HL-60 (cell line): ENCODE results near the gene MICAL2.

Experiments used
- DNase-seq, 2 experiments: peaks; one replicate each; pipeline ENCODE4 v3.0.0-alpha.2; 2010 to 2020; ENCODE audit warnings: low read depth in 1 of 2, low spot score in 1 of 2
- H3K27ac ChIP-seq: fragments of 250-450 bp; sonication (Bioruptor Pico); replicated peaks from 2 replicates; pipeline ENCODE4 v1.5.1; 2020; ENCODE audit warnings: mild to moderate bottlenecking, moderate library complexity
- H3K27me3 ChIP-seq: fragments of 250-450 bp; sonication (Bioruptor Pico); 2 replicates; pipeline ENCODE4 v1.5.1; 2021; ENCODE audit warnings: mild to moderate bottlenecking, moderate library complexity; ENCODE audit not compliant: insufficient read depth, poor library complexity, severe bottlenecking
- H3K4me3 ChIP-seq: replicated peaks from 2 replicates; pipeline ENCODE4 v1.5.1; 2011; ENCODE audit warnings: mild to moderate bottlenecking, control low read depth, low read length; ENCODE audit not compliant: insufficient read depth
- CTCF ChIP-seq: IDR thresholded peaks from one replicate; pipeline ENCODE4 v1.5.1; 2011; ENCODE audit warnings: low read length, control low read depth, inconsistent platforms; ENCODE audit not compliant: insufficient read depth
- GABPA ChIP-seq: IDR thresholded peaks from 2 replicates; pipeline ENCODE4 v1.6.1; 2012; ENCODE audit warnings: low read depth
- POLR2AphosphoS5 ChIP-seq: IDR thresholded peaks from 2 replicates; pipeline ENCODE4 v1.6.1; 2012; ENCODE audit warnings: low read depth
- SPI1 ChIP-seq: IDR thresholded peaks from 2 replicates; pipeline ENCODE4 v1.6.1; 2012; ENCODE audit warnings: low read depth, mild to moderate bottlenecking, borderline replicate concordance
- TF ChIP-seq, protein P1 (sequence below): IDR thresholded peaks from 2 replicates; pipeline ENCODE4 v1.6.1; 2012; ENCODE audit warnings: low read depth; ENCODE audit not compliant: insufficient replicate concordance

The MICAL2 gene

GRCh38 chr11:12128301-12128751, 17.9 kb downstream of the MICAL2 start:
- Histone ChIP-seq H3K27me3 (no peaks in the 10 kb centered on the region), H3K4me3 (no peak overlapping the region), H3K27ac (peak overlapping the region; percentile 39)
- TF ChIP-seq CTCF (no peak), SPI1 (peak; percentile 31; the same call in 1 of the 2 replicates), POLR2AphosphoS5 (peak; percentile 46; the same call in 1 of the 2 replicates)
- TF ChIP-seq, protein P1, sequence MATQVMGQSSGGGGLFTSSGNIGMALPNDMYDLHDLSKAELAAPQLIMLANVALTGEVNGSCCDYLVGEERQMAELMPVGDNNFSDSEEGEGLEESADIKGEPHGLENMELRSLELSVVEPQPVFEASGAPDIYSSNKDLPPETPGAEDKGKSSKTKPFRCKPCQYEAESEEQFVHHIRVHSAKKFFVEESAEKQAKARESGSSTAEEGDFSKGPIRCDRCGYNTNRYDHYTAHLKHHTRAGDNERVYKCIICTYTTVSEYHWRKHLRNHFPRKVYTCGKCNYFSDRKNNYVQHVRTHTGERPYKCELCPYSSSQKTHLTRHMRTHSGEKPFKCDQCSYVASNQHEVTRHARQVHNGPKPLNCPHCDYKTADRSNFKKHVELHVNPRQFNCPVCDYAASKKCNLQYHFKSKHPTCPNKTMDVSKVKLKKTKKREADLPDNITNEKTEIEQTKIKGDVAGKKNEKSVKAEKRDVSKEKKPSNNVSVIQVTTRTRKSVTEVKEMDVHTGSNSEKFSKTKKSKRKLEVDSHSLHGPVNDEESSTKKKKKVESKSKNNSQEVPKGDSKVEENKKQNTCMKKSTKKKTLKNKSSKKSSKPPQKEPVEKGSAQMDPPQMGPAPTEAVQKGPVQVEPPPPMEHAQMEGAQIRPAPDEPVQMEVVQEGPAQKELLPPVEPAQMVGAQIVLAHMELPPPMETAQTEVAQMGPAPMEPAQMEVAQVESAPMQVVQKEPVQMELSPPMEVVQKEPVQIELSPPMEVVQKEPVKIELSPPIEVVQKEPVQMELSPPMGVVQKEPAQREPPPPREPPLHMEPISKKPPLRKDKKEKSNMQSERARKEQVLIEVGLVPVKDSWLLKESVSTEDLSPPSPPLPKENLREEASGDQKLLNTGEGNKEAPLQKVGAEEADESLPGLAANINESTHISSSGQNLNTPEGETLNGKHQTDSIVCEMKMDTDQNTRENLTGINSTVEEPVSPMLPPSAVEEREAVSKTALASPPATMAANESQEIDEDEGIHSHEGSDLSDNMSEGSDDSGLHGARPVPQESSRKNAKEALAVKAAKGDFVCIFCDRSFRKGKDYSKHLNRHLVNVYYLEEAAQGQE, result no peak
- DNase-seq, result peak; percentile 54 to 72

DNA sequence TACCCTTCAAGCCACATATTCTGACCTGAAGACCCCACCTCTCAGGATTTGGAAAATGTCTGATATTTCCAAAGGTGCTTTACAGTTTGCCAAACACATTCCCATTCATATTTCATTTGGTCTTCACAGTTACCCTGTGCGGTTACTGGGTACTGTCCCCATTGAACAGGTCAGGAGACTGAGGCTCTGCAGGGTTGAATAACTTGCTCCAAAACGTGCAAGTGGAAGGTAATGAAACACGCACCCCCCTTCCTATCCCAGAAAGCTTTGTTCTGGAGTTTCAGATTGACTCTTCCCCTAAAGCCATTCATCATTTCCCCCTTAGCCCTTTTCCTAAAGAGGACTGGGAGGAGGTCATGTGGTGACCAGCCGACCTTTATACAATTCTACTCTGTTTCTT, 18.8 kb downstream of the MICAL2 start:
- Histone ChIP-seq H3K27me3 (no peaks in the 10 kb centered on the region), H3K27ac (no peak overlapping the region), H3K4me3 (no peak overlapping the region)
- TF ChIP-seq CTCF (no peak), SPI1 (no peak), GABPA (no peak)
- TF ChIP-seq, protein P1, result no peak
- DNase-seq, result no peak

DNA sequence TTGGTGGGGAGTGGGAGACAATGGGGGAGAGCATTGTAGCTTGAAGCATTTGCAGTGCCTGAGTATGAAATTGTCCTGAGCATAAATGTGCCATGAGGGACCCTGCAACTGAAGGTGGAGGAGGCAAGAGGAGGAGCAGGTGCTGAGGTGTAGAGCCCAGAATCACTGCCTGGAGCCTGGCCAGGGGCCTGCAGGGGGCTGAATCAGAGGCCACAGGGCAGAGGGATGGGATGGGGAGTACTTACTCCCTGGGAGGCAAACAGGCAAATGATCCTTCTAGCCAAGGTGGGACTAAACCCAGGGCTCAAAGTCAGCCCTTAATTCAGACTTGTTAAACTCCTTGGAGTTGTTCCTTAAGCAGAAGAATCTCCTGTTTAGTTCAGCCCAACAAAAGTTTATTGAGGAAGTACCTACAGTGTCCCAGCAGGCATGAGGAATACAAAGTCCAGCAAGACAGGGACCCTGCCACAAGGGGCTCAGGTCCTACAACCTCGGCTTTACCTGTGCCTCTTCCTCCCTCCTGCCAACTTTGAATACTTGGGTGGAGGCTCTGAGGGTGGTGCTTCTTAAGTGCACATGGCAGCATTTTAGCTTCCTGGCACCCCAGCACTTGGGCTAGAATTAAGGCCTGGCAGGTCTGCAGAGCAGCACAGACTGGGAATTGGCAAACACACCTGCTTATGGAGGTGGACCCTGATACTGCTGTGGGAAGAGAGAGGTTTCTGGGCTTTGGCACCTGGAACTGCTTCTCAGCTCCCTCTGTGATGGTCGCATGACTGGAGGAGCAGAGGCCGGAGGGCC, 20.0 kb downstream of the MICAL2 start:
- TF ChIP-seq SPI1 (no peak), CTCF (no peak), GABPA (no peak), POLR2AphosphoS5 (no peak)
- TF ChIP-seq, protein P1, result no peak
- H3K27ac ChIP-seq, result no peak overlapping the region
- no peak overlapping the region for H3K4me3 ChIP-seq
- no peak for DNase-seq
- no peaks in the 10 kb centered on the region for H3K27me3 ChIP-seq
